B cell (primary cell): ENCODE results near the gene MS4A7. TPM values are rescaled to one million over a fixed set of nuclear protein-coding genes. Genes with fewer than 3 reads are reported as not detected.

Experiments used
- ATAC-seq: fragments of 200-7000 bp; cut with Tn5 transposase; one replicate; pipeline ENCODE4 v1.10.0; 2021; ENCODE audit warnings: low read depth, mild to moderate bottlenecking, moderate number of reproducible peaks, moderate library complexity
- CTCF ChIA-PET: fragments of 350-600 bp; sonication (Branson Sonifier 250); formaldehyde crosslinking; loops from one replicate; lab custom pipeline; 2021; ENCODE audit warnings: antibody characterized with exemption, inconsistent platforms; lab: Charles Lee
- POLR2A ChIA-PET: fragments of 350-600 bp; sonication (Branson Sonifier 250); formaldehyde crosslinking; loops from one replicate; lab custom pipeline; 2021; ENCODE audit warnings: antibody characterized with exemption; lab: Charles Lee
- DNase-seq: peaks from one replicate; pipeline ENCODE4 v3.0.0; 2013
- H2AFZ ChIP-seq: 2 replicates; pipeline ENCODE4 v1.6.1; 2012; ENCODE audit warnings: mild to moderate bottlenecking, low read depth, low read length; ENCODE audit not compliant: insufficient read depth, poor library complexity, severe bottlenecking
- H3K27ac ChIP-seq, 2 donors: 1 replicate in 1 of 2; 2 replicates in 1 of 2; pipeline ENCODE4 v1.5.1; 2012 to 2013; ENCODE audit warnings: low read length in 2 of 2, mild to moderate bottlenecking in 2 of 2, moderate library complexity in 1 of 2
- H3K27me3 ChIP-seq, 4 experiments: fragments of 200-600 bp in 1 of 4; sonication (generic) in 1 of 4; replicated peaks in 1 of 4; 1 replicate in 2 of 4; 2 replicates in 2 of 4; pipeline versions ENCODE4 v1.6.1 to v1.7.0; 2013 to 2016; ENCODE audit warnings: low read length in 3 of 4, mild to moderate bottlenecking in 2 of 4, mixed read lengths in 1 of 4, moderate library complexity in 1 of 4; ENCODE audit not compliant: insufficient read depth in 4 of 4, control insufficient read depth in 3 of 4; ENCODE audit errors: control extremely low read depth in 1 of 4
- H3K36me3 ChIP-seq, 2 experiments: replicated peaks in 1 of 2; 1 replicate in 1 of 2; 2 replicates in 1 of 2; pipeline versions ENCODE4 v1.6.1 to v1.7.1; 2013; ENCODE audit warnings: low read length in 1 of 2; ENCODE audit not compliant: insufficient read depth in 2 of 2, control insufficient read depth in 1 of 2; ENCODE audit errors: control extremely low read depth in 1 of 2, extremely low read depth in 1 of 2
- H3K4me1 ChIP-seq, 2 donors: fragments of 200-600 bp in 1 of 2; sonication (generic) in 1 of 2; 1 replicate in 1 of 2; 2 replicates in 1 of 2; pipeline versions ENCODE4 v1.5.1 to v1.6.1; 2013 to 2017; ENCODE audit warnings: low read length in 2 of 2; ENCODE audit not compliant: control insufficient read depth in 2 of 2, insufficient read depth in 2 of 2
- H3K4me2 ChIP-seq: replicated peaks from 2 replicates; pipeline ENCODE3; 2012; ENCODE audit warnings: mild to moderate bottlenecking, low read depth, low read length; ENCODE audit not compliant: poor library complexity, severe bottlenecking
- H3K4me3 ChIP-seq, 5 experiments: fragments of 200-600 bp in 1 of 5; sonication (generic) in 1 of 5; 1 replicate in 3 of 5; 2 replicates in 2 of 5; pipeline versions ENCODE4 v1.5.1 to v1.7.0; 2011 to 2016; ENCODE audit warnings: low read length in 4 of 5, mild to moderate bottlenecking in 4 of 5, low read depth in 2 of 5, control low read depth in 1 of 5, moderate library complexity in 1 of 5; ENCODE audit not compliant: insufficient read depth in 1 of 5; ENCODE audit errors: control extremely low read depth in 1 of 5, extremely low read depth in 1 of 5
- H3K79me2 ChIP-seq: fragments of 200-600 bp; sonication (generic); one replicate; pipeline ENCODE4 v1.6.0; 2016; ENCODE audit warnings: low read length; ENCODE audit not compliant: control insufficient read depth, insufficient read depth
- H3K9ac ChIP-seq: fragments of 200-600 bp; sonication (generic); 2 replicates; pipeline ENCODE4 v1.6.1; 2017; ENCODE audit warnings: mild to moderate bottlenecking, low read length, moderate library complexity
- H3K9me3 ChIP-seq, 3 donors: one replicate each; pipeline versions ENCODE4 v1.6.1 to v1.7.1; 2013; ENCODE audit warnings: low read length in 2 of 3; ENCODE audit not compliant: control insufficient read depth in 2 of 3, insufficient read depth in 1 of 3; ENCODE audit errors: control extremely low read depth in 1 of 3
- H4K20me1 ChIP-seq: 2 replicates; pipeline ENCODE4 v1.6.0; 2012; ENCODE audit warnings: mild to moderate bottlenecking, low read length; ENCODE audit not compliant: insufficient read depth, control insufficient read depth, poor library complexity, severe bottlenecking
- H3K27ac Mint-ChIP-seq: one replicate; pipeline ENCODE4 v1.8.0; 2021; ENCODE audit warnings: mixed read lengths
- H3K27me3 Mint-ChIP-seq: one replicate; pipeline ENCODE4 v1.8.0; 2021; ENCODE audit warnings: mixed read lengths
- H3K4me1 Mint-ChIP-seq: one replicate; pipeline ENCODE4 v1.8.0; 2021; ENCODE audit warnings: mixed read lengths
- H3K4me3 Mint-ChIP-seq: one replicate; pipeline ENCODE4 v1.8.0; 2021; ENCODE audit warnings: mixed read lengths
- H3K9me3 Mint-ChIP-seq: one replicate; pipeline ENCODE4 v1.8.0; 2022; ENCODE audit warnings: mixed read lengths; ENCODE audit not compliant: insufficient read depth
- EZH2 ChIP-seq: IDR thresholded peaks from 2 replicates; pipeline ENCODE4 v1.6.1; 2012; ENCODE audit warnings: borderline replicate concordance, low read depth, mild to moderate bottlenecking, moderate library complexity, low read length; ENCODE audit not compliant: insufficient read depth, poor library complexity, severe bottlenecking
- WGBS: methylation state at CpG from one replicate; pipeline ENCODE4 v1.1.5; 2013; ENCODE audit warnings: missing lambda C conversion rate; ENCODE audit not compliant: insufficient coverage; 5-methylcytosine and 5-hydroxymethylcytosine counted together
- intact Hi-C: fragments of 100-400 bp; cut with micrococcal nuclease; formaldehyde crosslinking; loops from one replicate; pipeline ENCODE4 v1.10.0; 2022
- polyA plus RNA-seq: library from polyadenylated mRNA; depleted of rRNA; stranded (reverse); fragments of >200 nt; gene quantifications from 2 replicates; pipeline ENCODE4 v1.2.3, GENCODE V29; 2012
- total RNA-seq, 2 donors: library from RNA; stranded (reverse); fragments of 120-200 nt in 1 of 2; gene quantifications; 1 replicate in 1 of 2; 2 replicates in 1 of 2; pipeline versions ENCODE4 v1.2.3 to v1.2.4, GENCODE V29; 2013 to 2022
- TF ChIP-seq, protein P1 (sequence below): fragments of 200-600 bp; IDR thresholded peaks from one replicate; pipeline ENCODE4 v1.8.0; 2022; ENCODE audit warnings: antibody characterized with exemption, mild to moderate bottlenecking

The MS4A7 gene
- total and polyA plus RNA-seq, 2 donors (not counting 1 experiment from before 2014, with no cell fraction given), result 16.8 to 27.2 TPM

DNA sequence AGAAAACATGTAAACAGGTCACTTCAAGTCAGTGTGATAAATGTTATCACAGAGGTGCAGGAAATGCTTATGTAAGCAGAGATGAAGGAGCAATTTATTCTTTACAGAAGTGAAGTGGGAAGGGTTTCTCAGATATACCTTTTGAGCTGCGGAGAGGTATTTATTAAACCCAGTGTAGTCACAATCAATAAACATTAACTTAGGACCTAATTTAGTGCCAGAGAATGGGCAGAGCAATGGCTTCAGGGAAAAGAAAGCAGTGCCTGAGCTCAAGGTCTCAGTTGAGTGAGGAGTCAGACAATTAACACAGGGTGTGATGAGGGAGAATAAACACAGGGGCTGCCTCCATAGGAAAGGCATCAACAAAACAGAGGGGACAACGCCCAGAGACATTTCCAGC lies 52.9 kb downstream of the MS4A7 start:
- Histone ChIP-seq H3K4me1 (no peaks in the 10 kb centered on the region), H4K20me1 (no peaks in the 10 kb centered on the region), H3K4me3 (no peak overlapping the region), H3K9ac (no peak overlapping the region), H2AFZ (no peak overlapping the region), H3K27ac (no peak overlapping the region), H3K79me2 (no peaks in the 10 kb centered on the region), H3K4me2 (no peak overlapping the region), H3K36me3 (no peaks in the 10 kb centered on the region), H3K9me3 (no peaks in the 10 kb centered on the region), H3K27me3 (no peaks in the 10 kb centered on the region)
- POLR2A ChIA-PET, result interaction anchor here (0.6 kb wide), 1 partner anchor 64 kb away, joined by 3 read pairs; no protein-coding TSS in a partner anchor
- intact Hi-C loops, result loop anchor here (5.0 kb wide), 1 partner anchor 34 kb away; the partner anchor contains the start of gene MS4A14
- Mint-ChIP-seq H3K4me3 (no peak overlapping the region), H3K27ac (no peak overlapping the region), H3K4me1 (peaks cover 24% of the 10 kb centered on the region), H3K9me3 (no peaks in the 10 kb centered on the region), H3K27me3 (no peaks in the 10 kb centered on the region)
- CTCF ChIA-PET, result interaction anchor here (0.5 to 1.1 kb wide), 3 partner anchors 36 to 87 kb away, joined by 3 to 4 read pairs (median 4); no protein-coding TSS in a partner anchor
- WGBS, result 100% methylated on average over 1 of the region's 2 CpGs
- DNase-seq (no peak), ATAC-seq (no peak)
- TF ChIP-seq, protein P1, sequence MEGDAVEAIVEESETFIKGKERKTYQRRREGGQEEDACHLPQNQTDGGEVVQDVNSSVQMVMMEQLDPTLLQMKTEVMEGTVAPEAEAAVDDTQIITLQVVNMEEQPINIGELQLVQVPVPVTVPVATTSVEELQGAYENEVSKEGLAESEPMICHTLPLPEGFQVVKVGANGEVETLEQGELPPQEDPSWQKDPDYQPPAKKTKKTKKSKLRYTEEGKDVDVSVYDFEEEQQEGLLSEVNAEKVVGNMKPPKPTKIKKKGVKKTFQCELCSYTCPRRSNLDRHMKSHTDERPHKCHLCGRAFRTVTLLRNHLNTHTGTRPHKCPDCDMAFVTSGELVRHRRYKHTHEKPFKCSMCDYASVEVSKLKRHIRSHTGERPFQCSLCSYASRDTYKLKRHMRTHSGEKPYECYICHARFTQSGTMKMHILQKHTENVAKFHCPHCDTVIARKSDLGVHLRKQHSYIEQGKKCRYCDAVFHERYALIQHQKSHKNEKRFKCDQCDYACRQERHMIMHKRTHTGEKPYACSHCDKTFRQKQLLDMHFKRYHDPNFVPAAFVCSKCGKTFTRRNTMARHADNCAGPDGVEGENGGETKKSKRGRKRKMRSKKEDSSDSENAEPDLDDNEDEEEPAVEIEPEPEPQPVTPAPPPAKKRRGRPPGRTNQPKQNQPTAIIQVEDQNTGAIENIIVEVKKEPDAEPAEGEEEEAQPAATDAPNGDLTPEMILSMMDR, result no peak
- TF ChIP-seq EZH2, result no peak

DNA sequence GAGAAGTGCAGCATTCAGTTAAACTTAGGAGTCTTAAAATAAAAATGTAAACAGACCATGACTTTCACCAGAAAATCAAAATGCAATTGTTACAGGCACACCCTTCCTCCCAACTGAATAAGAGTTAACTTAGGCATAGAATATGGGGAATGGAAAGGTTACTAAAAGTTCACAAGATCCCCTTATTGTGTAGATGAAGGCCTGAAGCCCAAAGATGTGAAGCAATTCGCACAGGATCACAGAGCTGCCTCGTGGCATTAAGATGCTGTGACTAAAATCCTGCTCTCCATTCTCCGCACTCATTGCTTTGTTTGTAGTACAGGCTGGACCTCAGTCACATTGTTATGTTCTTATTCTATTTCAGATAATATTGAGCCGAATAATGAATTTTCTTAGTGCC lies 55.1 kb downstream of the MS4A7 start:
- Mint-ChIP-seq H3K27me3 (no peaks in the 10 kb centered on the region), H3K4me3 (no peak overlapping the region), H3K9me3 (no peaks in the 10 kb centered on the region), H3K4me1 (peaks cover 19% of the 10 kb centered on the region), H3K27ac (no peak overlapping the region)
- H3K4me1 ChIP-seq, result no peaks in the 10 kb centered on the region
- no peaks in the 10 kb centered on the region for H3K79me2 ChIP-seq
- TF ChIP-seq, protein P1, result no peak
- TF ChIP-seq EZH2, result no peak
- intact Hi-C loops, result loop anchor here (5.0 kb wide), 1 partner anchor 36 kb away; the partner anchor contains the start of gene MS4A14
- no peak overlapping the region for H3K27ac ChIP-seq
- no peak overlapping the region for H3K4me2 ChIP-seq
- whole genome bisulfite sequencing, result 86% methylated on average over 3 of the region's 4 CpGs
- no peak overlapping the region for H2AFZ ChIP-seq
- no peaks in the 10 kb centered on the region for H4K20me1 ChIP-seq
- H3K4me3 ChIP-seq, result no peak overlapping the region
- DNase-seq, result no peak
- H3K9ac ChIP-seq, result no peak overlapping the region
- no peaks in the 10 kb centered on the region for H3K36me3 ChIP-seq
- no peaks in the 10 kb centered on the region for H3K9me3 ChIP-seq
- ChIA-PET POLR2A (no interaction called here), CTCF (no interaction called here)
- ATAC-seq, result no peak
- no peaks in the 10 kb centered on the region for H3K27me3 ChIP-seq

Other genes with a start within 250 kb of the MS4A7 start
- 0.34 and 0.80 TPM in 2 replicates for gene MS4A6A, start 195.4 kb upstream of the MS4A7 start, total RNA-seq
- gene MS4A6A, start 195.4 kb upstream of the MS4A7 start, polyA plus RNA-seq, result 2.8 and 4.1 TPM in 2 replicates
- 0.42 TPM in 1 of 2 replicates, not detected in the other for gene MS4A4E, start 135.4 kb upstream of the MS4A7 start, total RNA-seq
- 0.27 and 1.0 TPM in 2 replicates for gene MS4A4E, start 135.4 kb upstream of the MS4A7 start, polyA plus RNA-seq
- gene MS4A4A, start 97.9 kb upstream of the MS4A7 start, total RNA-seq, result 0.51 and 0.99 TPM in 2 replicates
- gene MS4A4A, start 97.9 kb upstream of the MS4A7 start, polyA plus RNA-seq, result 0.45 and 0.72 TPM in 2 replicates
- not detected in 2 replicates for gene MS4A6E, start 51.3 kb upstream of the MS4A7 start, total RNA-seq
- not detected in 2 replicates for gene MS4A6E, start 51.3 kb upstream of the MS4A7 start, polyA plus RNA-seq
- 3.4 and 4.9 TPM in 2 replicates for gene MS4A14, start 17.9 kb downstream of the MS4A7 start, total RNA-seq
- gene MS4A14, start 17.9 kb downstream of the MS4A7 start, polyA plus RNA-seq, result 2.7 and 5.4 TPM in 2 replicates
- gene MS4A5, start 51.0 kb downstream of the MS4A7 start, total RNA-seq, result not detected in 2 replicates
- gene MS4A5, start 51.0 kb downstream of the MS4A7 start, polyA plus RNA-seq, result not detected in 2 replicates
- 1,202 and 1,215 TPM in 2 replicates for gene MS4A1, start 77.3 kb downstream of the MS4A7 start, total RNA-seq
- gene MS4A1, start 77.3 kb downstream of the MS4A7 start, polyA plus RNA-seq, result 5,160 and 6,008 TPM in 2 replicates
- gene MS4A12, start 114.2 kb downstream of the MS4A7 start, total RNA-seq, result not detected in 2 replicates
- not detected in 2 replicates for gene MS4A12, start 114.2 kb downstream of the MS4A7 start, polyA plus RNA-seq
- not detected in 2 replicates for gene MS4A13, start 136.9 kb downstream of the MS4A7 start, total RNA-seq
- gene MS4A13, start 136.9 kb downstream of the MS4A7 start, polyA plus RNA-seq, result not detected in 2 replicates